ENCODE measurements around the gene NSG2. TPM values are rescaled to one million over a fixed set of nuclear protein-coding genes. Genes with fewer than 3 reads are reported as not detected.

Gene NSG2
- total and polyA plus RNA-seq, 2 of the 4 experiments (the other 2 are of a cell fraction), result not detected

DNA sequence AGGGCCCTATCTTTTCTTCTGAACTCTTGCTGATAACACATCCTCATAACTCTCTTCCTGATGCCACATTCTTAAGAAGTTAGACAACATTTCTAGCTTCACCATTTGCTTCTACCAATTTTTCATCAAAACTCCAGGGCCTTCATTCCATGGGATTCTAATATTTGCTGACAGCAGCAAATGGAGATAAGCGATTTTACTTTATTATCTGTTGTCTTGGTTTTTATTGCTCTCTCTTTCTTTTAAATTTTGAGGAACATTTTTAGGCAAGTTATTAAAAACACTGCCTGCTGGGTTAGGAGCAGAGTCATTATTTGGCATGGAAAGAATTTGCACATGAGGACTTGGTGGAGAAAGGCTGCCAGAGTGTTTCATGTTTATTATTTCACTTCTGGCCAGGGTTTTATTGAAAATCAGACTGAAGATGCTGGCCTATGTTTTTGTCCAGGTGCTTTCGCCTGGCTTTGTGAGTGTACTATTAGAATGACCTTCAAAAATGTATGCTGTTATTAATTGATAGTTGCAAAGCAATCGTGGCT, 27.7 kb downstream of the NSG2 start:
- Histone ChIP-seq H3K27me3 (ENCODE audit: control insufficient read depth, insufficient read depth, low read length) (no peaks in the 10 kb centered on the region), H3K79me1 (ENCODE audit: low read depth in 1 of 2, low read length in 2 of 2) (no peaks in the 10 kb centered on the region), H2BK15ac (ENCODE audit: low read depth, low read length) (no peak overlapping the region), H2AK9ac (replicated peaks; ENCODE audit: low read depth, low read length, poor library complexity) (no peak overlapping the region), H3K27ac (ENCODE audit: insufficient read depth, low read length) (no peak overlapping the region), H4K8ac (ENCODE audit: low read depth in 2 of 2, low read length in 2 of 2) (no peak overlapping the region), H3K14ac (replicated peaks; ENCODE audit: low read depth, low read length) (no peak overlapping the region), H2BK20ac (ENCODE audit: low read depth, low read length) (no peak overlapping the region), H3K23ac (ENCODE audit: low read depth, low read length) (no peak overlapping the region), H4K91ac (ENCODE audit: insufficient read depth, low read depth, low read length) (no peak overlapping the region), H3K4me1 (ENCODE audit: control insufficient read depth, insufficient read depth, low read length) (no peaks in the 10 kb centered on the region), H3K9ac (ENCODE audit: low read depth, low read length) (no peak overlapping the region), H3K4me2 (ENCODE audit: low read depth, low read length) (no peak overlapping the region), H4K20me1 (ENCODE audit: insufficient read depth, low read length) (no peaks in the 10 kb centered on the region), H2AFZ (replicated peaks; ENCODE audit: low read length, poor library complexity) (no peak overlapping the region), H3K9me1 (ENCODE audit: insufficient read depth, low read length) (no peaks in the 10 kb centered on the region), H3K18ac (ENCODE audit: low read depth, low read length) (no peak overlapping the region), H2AK5ac (ENCODE audit: low read depth, low read length) (no peak overlapping the region), H3K9me3 (ENCODE audit: control insufficient read depth, insufficient read depth, low read length) (peaks cover 2% of the 10 kb centered on the region; the same call in 1 of the 2 replicates), H3K4me3 (ENCODE audit: insufficient read depth, low read depth, low read length) (no peak overlapping the region), H4K5ac (ENCODE audit: low read depth, low read length) (no peak overlapping the region), H2BK120ac (ENCODE audit: low read depth, low read length) (no peak overlapping the region), H3K4ac (ENCODE audit: low read depth, low read length) (no peak overlapping the region), H3K56ac (ENCODE audit: extremely low read depth, insufficient read depth, low read length) (no peak overlapping the region), H2BK5ac (ENCODE audit: low read depth, low read length, poor library complexity, severe bottlenecking) (no peak overlapping the region), H3K36me3 (ENCODE audit: control insufficient read depth, insufficient read depth, low read length) (no peaks in the 10 kb centered on the region)
- ChIA-PET CTCF (no interaction called here), POLR2A (ENCODE audit: unreplicated experiment) (no interaction called here)
- WGBS, 2 experiments (ENCODE audit: extremely low coverage in 2 of 2, insufficient read length in 1 of 2), result no CpG with 5 or more reads among the region's 3 CpGs
- DNase-seq (no peak), ATAC-seq (ENCODE audit: low read depth) (no peak)
- in situ Hi-C loops (cut with MboI; ENCODE audit: low sequenced_read_pairs), result no loop called here
- dilution Hi-C loops (cut with HindIII; ENCODE audit: low sequenced_read_pairs, unreplicated experiment), result no loop called here
- no TSS peak for BruUV-seq (replicated peaks)
- TF ChIP-seq, protein P1, sequence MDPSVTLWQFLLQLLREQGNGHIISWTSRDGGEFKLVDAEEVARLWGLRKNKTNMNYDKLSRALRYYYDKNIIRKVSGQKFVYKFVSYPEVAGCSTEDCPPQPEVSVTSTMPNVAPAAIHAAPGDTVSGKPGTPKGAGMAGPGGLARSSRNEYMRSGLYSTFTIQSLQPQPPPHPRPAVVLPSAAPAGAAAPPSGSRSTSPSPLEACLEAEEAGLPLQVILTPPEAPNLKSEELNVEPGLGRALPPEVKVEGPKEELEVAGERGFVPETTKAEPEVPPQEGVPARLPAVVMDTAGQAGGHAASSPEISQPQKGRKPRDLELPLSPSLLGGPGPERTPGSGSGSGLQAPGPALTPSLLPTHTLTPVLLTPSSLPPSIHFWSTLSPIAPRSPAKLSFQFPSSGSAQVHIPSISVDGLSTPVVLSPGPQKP (IDR thresholded peaks at IDR 0.05; ENCODE audit: borderline replicate concordance, low read depth, low read length), result no peak
- TF ChIP-seq SMC3 (IDR thresholded peaks at IDR 0.05; ENCODE audit: low read depth, low read length), result no peak
- peak; percentile 70 for TF ChIP-seq MAFK (IDR thresholded peaks at IDR 0.05; ENCODE audit: low read depth, low read length)
- no peak for TF ChIP-seq RAD21 (IDR thresholded peaks at IDR 0.05; ENCODE audit: low read length)
- TF ChIP-seq FOS (IDR thresholded peaks at IDR 0.05; ENCODE audit: low read depth, low read length), result no peak
- TF ChIP-seq BHLHE40 (IDR thresholded peaks at IDR 0.05; ENCODE audit: low read depth, low read length), result no peak
- TF ChIP-seq MXI1 (IDR thresholded peaks at IDR 0.05; ENCODE audit: borderline replicate concordance, low read depth, low read length), result no peak
- TF ChIP-seq CEBPB (IDR thresholded peaks at IDR 0.05; ENCODE audit: low read depth, low read length), result no peak
- intact Hi-C loops (cut with micrococcal nuclease), result no loop called here
